H1 (cell line): ENCODE data around the gene SMAD6. TPM values are rescaled to one million over a fixed set of nuclear protein-coding genes. Genes with fewer than 3 reads are reported as not detected.

ENCODE experiments used
- CTCF ChIA-PET: fragments of 300-600 bp; sonication (Branson Sonifier 250); formaldehyde crosslinking; loops from one replicate; lab custom pipeline; 2021; ENCODE audit not compliant: partially characterized antibody; lab: Charles Lee
- POLR2A ChIA-PET: fragments of 300-600 bp; sonication (Branson Sonifier 250); formaldehyde crosslinking; loops from one replicate; lab custom pipeline; 2021; ENCODE audit warnings: inconsistent platforms; ENCODE audit not compliant: partially characterized antibody; lab: Charles Lee
- DNase-seq, 2 experiments: peaks; one replicate each; pipeline versions ENCODE4 v3.0.0 to v3.0.0-alpha.2; 2010 to 2022; ENCODE audit warnings: low spot score in 2 of 2, low read depth in 1 of 2, mixed read lengths in 1 of 2
- FAIRE-seq: peaks from 2 replicates; lab custom pipeline; 2011; peaks lifted over from hg19 to GRCh38; lab: Jason Lieb, UNC
- H2AFZ ChIP-seq: 2 replicates; pipeline ENCODE4 v1.8.1; 2012; ENCODE audit warnings: low read length, inconsistent platforms
- H2AK5ac ChIP-seq: 2 replicates; pipeline ENCODE4 v1.6.1; 2013; ENCODE audit warnings: low read depth, low read length
- H2BK120ac ChIP-seq: replicated peaks from 2 replicates; pipeline ENCODE3; 2013; ENCODE audit warnings: low read depth, low read length, inconsistent platforms
- H2BK12ac ChIP-seq: 2 replicates; pipeline ENCODE4 v1.6.1; 2013; ENCODE audit warnings: low read depth, low read length
- H2BK15ac ChIP-seq: 2 replicates; pipeline ENCODE4 v1.6.1; 2013; ENCODE audit warnings: low read length
- H2BK20ac ChIP-seq: 2 replicates; pipeline ENCODE4 v1.6.1; 2013; ENCODE audit warnings: low read length
- H2BK5ac ChIP-seq: 2 replicates; pipeline ENCODE4 v1.6.1; 2013; ENCODE audit warnings: low read depth, low read length
- H3K14ac ChIP-seq: 2 replicates; pipeline ENCODE4 v1.6.1; 2013; ENCODE audit warnings: inconsistent platforms; ENCODE audit not compliant: insufficient read length
- H3K18ac ChIP-seq: 2 replicates; pipeline ENCODE4 v1.6.1; 2013; ENCODE audit warnings: low read length; ENCODE audit errors: extremely low read depth
- H3K23ac ChIP-seq: 2 replicates; pipeline ENCODE4 v1.6.1; 2013; ENCODE audit warnings: inconsistent platforms; ENCODE audit not compliant: insufficient read length
- H3K23me2 ChIP-seq: 2 replicates; pipeline ENCODE4 v1.6.1; 2013; ENCODE audit warnings: low read depth, low read length
- H3K27ac ChIP-seq: 2 replicates; pipeline ENCODE4 v1.6.1; 2011; ENCODE audit warnings: low read depth, low read length, inconsistent platforms
- H3K27me3 ChIP-seq, 4 experiments: replicated peaks in 1 of 4; 1 replicate in 1 of 4; 2 replicates in 3 of 4; pipeline versions ENCODE4 v1.6.1 to v1.8.1; 2011 to 2013; ENCODE audit warnings: low read length in 3 of 4, mild to moderate bottlenecking in 3 of 4, inconsistent platforms in 2 of 4, mixed read lengths in 2 of 4, moderate library complexity in 1 of 4; ENCODE audit not compliant: control insufficient read depth in 3 of 4, insufficient read depth in 3 of 4; ENCODE audit errors: extremely low read depth in 1 of 4
- H3K36me3 ChIP-seq, 4 experiments: 2 replicates each; pipeline versions ENCODE4 v1.6.1 to v1.8.1; 2011 to 2013; ENCODE audit warnings: mild to moderate bottlenecking in 4 of 4, low read length in 3 of 4, moderate library complexity in 2 of 4, control low read depth in 1 of 4, inconsistent platforms in 1 of 4; ENCODE audit not compliant: insufficient read depth in 4 of 4, control insufficient read depth in 2 of 4
- H3K4ac ChIP-seq: replicated peaks from 2 replicates; pipeline ENCODE3; 2013; ENCODE audit warnings: low read length, low read depth, mixed read lengths, inconsistent platforms; ENCODE audit not compliant: insufficient read length
- H3K4me1 ChIP-seq, 4 experiments: replicated peaks in 1 of 4; 1 replicate in 1 of 4; 2 replicates in 3 of 4; pipeline versions ENCODE4 v1.6.1 to v1.8.1; 2011 to 2013; ENCODE audit warnings: low read length in 3 of 4, inconsistent platforms in 2 of 4, mixed read lengths in 1 of 4; ENCODE audit not compliant: insufficient read depth in 4 of 4, control insufficient read depth in 3 of 4
- H3K4me2 ChIP-seq, 2 experiments: 2 replicates each; pipeline versions ENCODE4 v1.6.1 to v1.8.1; 2011 to 2013; ENCODE audit warnings: low read depth in 2 of 2, low read length in 2 of 2, control low read depth in 1 of 2, inconsistent platforms in 1 of 2, mild to moderate bottlenecking in 1 of 2; ENCODE audit not compliant: insufficient read depth in 1 of 2
- H3K4me3 ChIP-seq, 4 experiments: fragments of 200-600, 300-600 bp in 1 of 4; sonication (generic), shearing (Covaris generic), sonication (Bioruptor Twin) in 1 of 4; 2 replicates each; pipeline versions ENCODE4 v1.5.1 to v1.8.1; 2011 to 2016; ENCODE audit warnings: low read length in 4 of 4, low read depth in 3 of 4, control low read depth in 2 of 4, inconsistent platforms in 2 of 4, mild to moderate bottlenecking in 2 of 4, mixed read lengths in 1 of 4, moderate library complexity in 1 of 4; ENCODE audit not compliant: insufficient read depth in 2 of 4; ENCODE audit errors: extremely low read depth in 1 of 4
- H3K56ac ChIP-seq: replicated peaks from 2 replicates; pipeline ENCODE3; 2013; ENCODE audit warnings: low read depth, mild to moderate bottlenecking, mixed read lengths, low read length, inconsistent platforms; ENCODE audit not compliant: insufficient read length
- H3K79me1 ChIP-seq: 2 replicates; pipeline ENCODE4 v1.6.1; 2013; ENCODE audit warnings: low read depth, low read length, control low read depth
- H3K79me2 ChIP-seq, 2 experiments: 2 replicates each; pipeline versions ENCODE4 v1.6.1 to v1.8.1; 2012 to 2013; ENCODE audit warnings: low read length in 2 of 2, mild to moderate bottlenecking in 2 of 2, inconsistent platforms in 1 of 2; ENCODE audit not compliant: insufficient read depth in 2 of 2, control insufficient read depth in 1 of 2
- H3K9ac ChIP-seq, 4 experiments: replicated peaks in 1 of 4; 1 replicate in 1 of 4; 2 replicates in 3 of 4; pipeline versions ENCODE4 v1.6.1 to v1.8.1; 2011 to 2013; ENCODE audit warnings: low read depth in 3 of 4, low read length in 3 of 4, control low read depth in 2 of 4, mild to moderate bottlenecking in 2 of 4, moderate library complexity in 2 of 4, inconsistent platforms in 1 of 4; ENCODE audit errors: extremely low read depth in 1 of 4
- H3K9me3 ChIP-seq, 2 experiments: 2 replicates each; pipeline versions ENCODE4 v1.6.1 to v1.8.1; 2012 to 2013; ENCODE audit warnings: mild to moderate bottlenecking in 2 of 2, moderate library complexity in 2 of 2, control low read depth in 1 of 2, inconsistent platforms in 1 of 2, low read depth in 1 of 2, low read length in 1 of 2, mixed read lengths in 1 of 2; ENCODE audit not compliant: insufficient read depth in 2 of 2
- H4K20me1 ChIP-seq, 2 experiments: replicated peaks in 1 of 2; 2 replicates each; pipeline versions ENCODE3 to v1.8.1; 2011 to 2013; ENCODE audit warnings: inconsistent platforms in 2 of 2, low read length in 2 of 2, mild to moderate bottlenecking in 1 of 2; ENCODE audit not compliant: insufficient read depth in 2 of 2, control insufficient read depth in 1 of 2
- H4K5ac ChIP-seq: 2 replicates; pipeline ENCODE4 v1.6.1; 2013; ENCODE audit warnings: low read length, low read depth, mixed read lengths, inconsistent platforms; ENCODE audit not compliant: insufficient read length
- H4K8ac ChIP-seq: 2 replicates; pipeline ENCODE4 v1.8.0; 2013; ENCODE audit warnings: mild to moderate bottlenecking, moderate library complexity, low read length, inconsistent platforms; ENCODE audit not compliant: insufficient read depth; ENCODE audit errors: extremely low read depth
- H4K91ac ChIP-seq: replicated peaks from 2 replicates; pipeline ENCODE3; 2013; ENCODE audit warnings: low read length, mixed read lengths, inconsistent platforms; ENCODE audit not compliant: insufficient read length
- ASH2L ChIP-seq: fragments of 200-600, 300-600 bp; sonication (generic); IDR thresholded peaks from one replicate; pipeline ENCODE4 v1.7.1; 2017; ENCODE audit warnings: low read length
- BCL11A ChIP-seq, 2 experiments: IDR thresholded peaks; one replicate each; pipeline ENCODE4 v1.6.1; 2011; ENCODE audit warnings: low read depth in 2 of 2, low read length in 2 of 2, mild to moderate bottlenecking in 2 of 2
- CEBPB ChIP-seq: IDR thresholded peaks from 2 replicates; pipeline ENCODE4 v1.6.1; 2012; ENCODE audit warnings: low read depth, low read length
- CHD1 ChIP-seq: IDR thresholded peaks from 2 replicates; pipeline ENCODE4 v1.6.1; 2012; ENCODE audit warnings: low read depth, low read length, improper control_type of control experiment
- EP300 ChIP-seq, 2 experiments: IDR thresholded peaks; 1 replicate in 1 of 2; 2 replicates in 1 of 2; pipeline ENCODE4 v1.6.1; 2011 to 2012; ENCODE audit warnings: low read depth in 2 of 2, low read length in 2 of 2, mild to moderate bottlenecking in 2 of 2, borderline replicate concordance in 1 of 2, inconsistent platforms in 1 of 2, moderate library complexity in 1 of 2
- HDAC6 ChIP-seq: IDR thresholded peaks from one replicate; pipeline ENCODE4 v1.7.1; 2012; ENCODE audit warnings: low read depth, mild to moderate bottlenecking, inconsistent platforms, low read length, moderate library complexity
- KDM5A ChIP-seq: fragments of 200-600 bp; IDR thresholded peaks from 2 replicates; pipeline ENCODE4 v1.7.1; 2012; ENCODE audit warnings: mild to moderate bottlenecking, low read length, inconsistent platforms, mixed read lengths
- NRF1 ChIP-seq: IDR thresholded peaks from 2 replicates; pipeline ENCODE4 v1.6.1; 2011; ENCODE audit warnings: mild to moderate bottlenecking, low read depth, low read length, improper control_type of control experiment
- RBBP5 ChIP-seq: IDR thresholded peaks from 2 replicates; pipeline ENCODE4 v1.7.1; 2012; ENCODE audit warnings: low read depth, mild to moderate bottlenecking, inconsistent platforms, low read length, moderate library complexity, borderline replicate concordance
- RNF2 ChIP-seq: fragments of 200-900, 300-1000 bp; sonication (generic); IDR thresholded peaks from 2 replicates; pipeline ENCODE4 v1.7.1; 2016; ENCODE audit warnings: borderline replicate concordance, low read depth, mild to moderate bottlenecking, antibody characterized with exemption, low read length; ENCODE audit not compliant: poor library complexity, severe bottlenecking; ENCODE audit errors: missing control alignments
- SP1 ChIP-seq: IDR thresholded peaks from 2 replicates; pipeline ENCODE4 v1.6.1; 2011; ENCODE audit warnings: low read depth, low read length
- SP4 ChIP-seq: IDR thresholded peaks from 2 replicates; pipeline ENCODE4 v1.6.1; 2012; ENCODE audit warnings: low read length, inconsistent platforms
- SRF ChIP-seq: IDR thresholded peaks from 2 replicates; pipeline ENCODE4 v1.6.1; 2011; ENCODE audit warnings: mild to moderate bottlenecking, low read depth, low read length, moderate library complexity
- TCF12 ChIP-seq: IDR thresholded peaks from 2 replicates; pipeline ENCODE4 v1.6.1; 2011; ENCODE audit warnings: low read depth, mild to moderate bottlenecking, low read length
- WGBS, 2 experiments: shearing (Covaris generic) in 1 of 2; methylation state at CpG; one replicate each; pipeline versions ENCODE4 v1.1.6 to v1.1.7; 2013 to 2015; ENCODE audit warnings: low lambda C conversion rate in 2 of 2, mixed read lengths in 2 of 2, inconsistent platforms in 1 of 2, low coverage in 1 of 2, missing lambda C conversion rate in 1 of 2; ENCODE audit not compliant: insufficient replicate concordance in 2 of 2, insufficient coverage in 1 of 2, insufficient read length in 1 of 2; ENCODE audit errors: extremely low coverage in 1 of 2, missing lambda C conversion rate in 1 of 2; 5-methylcytosine and 5-hydroxymethylcytosine counted together
- polyA plus RNA-seq, 7 experiments: library from polyadenylated mRNA; depleted of rRNA in 3 of 7; stranded (reverse) in 5 of 7; unstranded in 2 of 7; fragments of >200 nt in 5 of 7; fragments of 200-250 nt in 2 of 7; gene quantifications; 1 replicate in 5 of 7; 2 replicates in 1 of 7; 4 replicates in 1 of 7; pipeline versions ENCODE4 v1.2.1 to v1.2.3, GENCODE V29; 2011 to 2013; ENCODE audit warnings: missing spikeins in 2 of 7, mixed read lengths in 2 of 7
- total RNA-seq: library from RNA; stranded (reverse); fragmentation: NEBNext Ultra II Directional; extraction: Animal tissue kit (Norgen Biotek cat#: 25700); gene quantifications from 2 replicates; pipeline ENCODE4 v1.2.1, GENCODE V29; 2021

Gene SMAD6
- total and polyA plus RNA-seq, 2 of the 8 experiments (the other 6 are each of a cell fraction or from before 2014, with no cell fraction given) = 1.8 to 7.0 TPM

- POLR2A ChIA-PET = interaction anchor here (1.2 to 1.8 kb wide), 2 partner anchors 10 to 12 kb away, joined by 3 to 5 read pairs; no protein-coding TSS in a partner anchor
- H3K27ac ChIP-seq = no peak overlapping the region
- FAIRE-seq = no peak
- no peak for TF ChIP-seq KDM5A
- no peak for TF ChIP-seq BCL11A (IDR thresholded peaks at IDR 0.05; ENCODE audit: low read depth in 2 of 2, low read length in 2 of 2)
- TF ChIP-seq CEBPB = no peak
- TF ChIP-seq ASH2L = no peak
- no peak for TF ChIP-seq TCF12
- TF ChIP-seq RNF2 = no peak
- no peak for TF ChIP-seq NRF1
- TF ChIP-seq SRF = no peak
- TF ChIP-seq CHD1 = no peak
- TF ChIP-seq RBBP5 = no peak
- no peak for TF ChIP-seq EP300 (IDR thresholded peaks at IDR 0.05; ENCODE audit: borderline replicate concordance in 1 of 2, low read depth in 2 of 2, low read length in 2 of 2)
- TF ChIP-seq SP4 = no peak
- TF ChIP-seq SP1 = no peak
- no peak for TF ChIP-seq HDAC6
Measured at GRCh38 chr15:66779331-66780009, 77.4 kb downstream of the SMAD6 start.

More at GRCh38 chr15:66779331-66780009, 77.4 kb downstream of the SMAD6 start:
- H3K9me3 ChIP-seq = no peaks in the 10 kb centered on the region
- peaks cover 0 to 2% of the 10 kb centered on the region in 2 experiments for H4K20me1 ChIP-seq
- H4K5ac ChIP-seq = no peak overlapping the region
- no peak overlapping the region for H2AK5ac ChIP-seq
- H3K18ac ChIP-seq = no peak overlapping the region
- peaks cover 0 to 5% (median 0%) of the 10 kb centered on the region in 4 experiments; a peak in 1 of 8 replicates for H3K36me3 ChIP-seq
- H4K8ac ChIP-seq = no peak overlapping the region
- H3K56ac ChIP-seq = no peak overlapping the region
- H4K91ac ChIP-seq = no peak overlapping the region
- no peak overlapping the region for H2BK120ac ChIP-seq
- no peaks in the 10 kb centered on the region for H3K27me3 ChIP-seq
- no peak overlapping the region for H3K4me2 ChIP-seq
- no peaks in the 10 kb centered on the region for H3K79me1 ChIP-seq
- no peak overlapping the region for H2BK12ac ChIP-seq
- H3K4me1 ChIP-seq = peaks cover 3 to 9% (median 5%) of the 10 kb centered on the region in 4 experiments; a peak in 4 of 7 replicates
- no peak overlapping the region for H3K4me3 ChIP-seq
- H2BK15ac ChIP-seq = no peak overlapping the region
- H3K23ac ChIP-seq = no peak overlapping the region
- no peak overlapping the region for H2AFZ ChIP-seq
- no peaks in the 10 kb centered on the region for H3K79me2 ChIP-seq
- H3K4ac ChIP-seq = no peak overlapping the region
- no peak overlapping the region for H3K14ac ChIP-seq
- H3K23me2 ChIP-seq = no peaks in the 10 kb centered on the region
- no peak overlapping the region for H2BK20ac ChIP-seq
- CTCF ChIA-PET = interaction anchor here (1.0 to 13.5 kb wide), 12 partner anchors 9 to 191 kb away, joined by 3 to 202 read pairs (median 6); no protein-coding TSS in a partner anchor
- no peak overlapping the region for H2BK5ac ChIP-seq
- 88% methylated on average over 4 of the region's 4 CpGs; no CpG with 5 or more reads in 1 of the 2 experiments for WGBS, 2 experiments
- no peak overlapping the region for H3K9ac ChIP-seq
- DNase-seq = no peak
